Measurements from ENCODE around the gene ZNF841. TPM values are rescaled to one million over a fixed set of nuclear protein-coding genes. Genes with fewer than 3 reads are reported as not detected.

ZNF841 gene
- total RNA-seq, 1 donor from 2014 or later, result 37.8 TPM

- Histone ChIP-seq H3K79me2 (ENCODE audit: insufficient read depth, low read length) (peaks cover 20% of the 10 kb centered on the region), H3K27me3 (ENCODE audit: insufficient read depth, low read length) (no peaks in the 10 kb centered on the region), H3K4me1 (ENCODE audit: insufficient read depth, low read length) (no peaks in the 10 kb centered on the region), H3K27ac (ENCODE audit: low read depth, low read length) (no peak overlapping the region), H3K9ac (ENCODE audit: low read length) (no peak overlapping the region), H4K20me1 (ENCODE audit: insufficient read depth, low read length) (no peaks in the 10 kb centered on the region), H3K9me3 (ENCODE audit: insufficient read depth, low read depth, low read length) (peaks cover 9% of the 10 kb centered on the region), H3K36me3 (ENCODE audit: insufficient read depth, low read length) (no peaks in the 10 kb centered on the region), H3K4me3 (ENCODE audit: insufficient read depth, low read depth, low read length) (no peak overlapping the region), H2AFZ (ENCODE audit: low read depth, low read length) (no peak overlapping the region), H3K4me2 (ENCODE audit: low read length) (no peak overlapping the region)
- TF ChIP-seq EZH2 (IDR thresholded peaks at IDR 0.05; ENCODE audit: insufficient read depth, low read length), result no peak
- no peak for TF ChIP-seq CTCF (IDR thresholded peaks at IDR 0.05; ENCODE audit: insufficient read depth, low read depth, low read length)
- peaks cover 8% of the 10 kb centered on the region for H3K4me1 Mint-ChIP-seq (ENCODE audit: low read depth, unreplicated experiment)
- H3K9me3 Mint-ChIP-seq (ENCODE audit: unreplicated experiment), result peaks cover 40% of the 10 kb centered on the region
- peaks cover 28% of the 10 kb centered on the region for H3K36me3 Mint-ChIP-seq (ENCODE audit: low read depth, unreplicated experiment)
- no peaks in the 10 kb centered on the region for H3K27me3 Mint-ChIP-seq (ENCODE audit: low read depth, unreplicated experiment)
- no peak overlapping the region for H3K27ac Mint-ChIP-seq (ENCODE audit: unreplicated experiment)
- H3K4me3 Mint-ChIP-seq (ENCODE audit: unreplicated experiment), result no peak overlapping the region
- no peak for DNase-seq (ENCODE audit: low read depth)
- no peak for FAIRE-seq
Observed at GRCh38 chr19:52141203-52141602, 45.6 kb upstream of the ZNF841 start.

- no peak overlapping the region for H3K27ac Mint-ChIP-seq (ENCODE audit: unreplicated experiment)
- Histone ChIP-seq H3K27ac (ENCODE audit: low read depth, low read length) (no peak overlapping the region), H4K20me1 (ENCODE audit: insufficient read depth, low read length) (no peaks in the 10 kb centered on the region), H3K27me3 (ENCODE audit: insufficient read depth, low read length) (no peaks in the 10 kb centered on the region), H3K9ac (ENCODE audit: low read length) (peak overlapping the region; percentile 34), H3K4me3 (ENCODE audit: insufficient read depth, low read depth, low read length) (peak overlapping the region; percentile 48), H2AFZ (ENCODE audit: low read depth, low read length) (peak overlapping the region; percentile 75), H3K9me3 (ENCODE audit: insufficient read depth, low read depth, low read length) (peaks cover 13% of the 10 kb centered on the region), H3K4me2 (ENCODE audit: low read length) (peak overlapping the region; percentile 97), H3K4me1 (ENCODE audit: insufficient read depth, low read length) (no peaks in the 10 kb centered on the region), H3K36me3 (ENCODE audit: insufficient read depth, low read length) (no peaks in the 10 kb centered on the region), H3K79me2 (ENCODE audit: insufficient read depth, low read length) (peaks cover 30% of the 10 kb centered on the region)
- H3K4me3 Mint-ChIP-seq (ENCODE audit: unreplicated experiment), result peak overlapping the region; percentile 97
- DNase-seq (ENCODE audit: low read depth) (no peak), FAIRE-seq (no peak)
- peaks cover 8% of the 10 kb centered on the region for H3K4me1 Mint-ChIP-seq (ENCODE audit: low read depth, unreplicated experiment)
- H3K36me3 Mint-ChIP-seq (ENCODE audit: low read depth, unreplicated experiment), result peaks cover 34% of the 10 kb centered on the region
- TF ChIP-seq EZH2 (IDR thresholded peaks at IDR 0.05; ENCODE audit: insufficient read depth, low read length) (no peak), CTCF (IDR thresholded peaks at IDR 0.05; ENCODE audit: insufficient read depth, low read depth, low read length) (no peak)
- no peaks in the 10 kb centered on the region for H3K27me3 Mint-ChIP-seq (ENCODE audit: low read depth, unreplicated experiment)
- H3K9me3 Mint-ChIP-seq (ENCODE audit: unreplicated experiment), result peaks cover 44% of the 10 kb centered on the region
Observed at GRCh38 chr19:52140032-52140710, 44.6 kb upstream of the ZNF841 start.

Measured in astrocyte (in vitro differentiated cells and primary cell).